PC-3 (cell line): Measurements from ENCODE around the gene MAST4. TPM values are rescaled to one million over a fixed set of nuclear protein-coding genes. Genes with fewer than 3 reads are reported as not detected.
A peak's percentile ranks its signal among the peaks of the same experiment; 100 is the strongest.

Experiments used
- ATAC-seq: fragments of 200-7000 bp; cut with Tn5 transposase; 2 replicates; pipeline ENCODE4 v1.9.1; 2020; ENCODE audit warnings: mild to moderate bottlenecking, moderate library complexity
- BruUV-seq: library from RNA; stranded (reverse); fragments of 400-500 nt; replicated peaks from 2 replicates; lab custom pipeline; 2021; lab: Mats Ljungman, UMichigan
- CTCF ChIA-PET: fragments of 300-600 bp; sonication (Branson Sonifier 250); formaldehyde crosslinking; loops from one replicate; lab custom pipeline; 2022; ENCODE audit warnings: antibody characterized with exemption; lab: Charles Lee
- POLR2A ChIA-PET: fragments of 300-600 bp; sonication (Branson Sonifier 250); formaldehyde crosslinking; loops from one replicate; lab custom pipeline; 2022; ENCODE audit warnings: antibody characterized with exemption; ENCODE audit not compliant: unreplicated experiment; lab: Charles Lee
- DNase-seq: peaks from one replicate; pipeline ENCODE4 v3.0.0-alpha.2; 2015
- H2AFZ ChIP-seq: fragments of 300-600 bp; sonication (generic); 2 replicates; pipeline ENCODE4 v1.6.0; 2016; ENCODE audit warnings: antibody characterized with exemption, low read length
- H3F3A ChIP-seq: fragments of 300-600 bp; sonication (generic); one replicate; pipeline ENCODE4 v1.6.0; 2017; ENCODE audit warnings: antibody characterized with exemption, low read length, control low read depth, mild to moderate bottlenecking; ENCODE audit not compliant: unreplicated experiment
- H3K27ac ChIP-seq: fragments of 300-600 bp; sonication (generic); 2 replicates; pipeline ENCODE4 v1.5.1; 2016; ENCODE audit warnings: mild to moderate bottlenecking, low read length
- H3K27me3 ChIP-seq: fragments of 300-600 bp; sonication (generic); 2 replicates; pipeline ENCODE4 v1.6.1; 2016; ENCODE audit warnings: low read length, mixed read lengths
- H3K36me3 ChIP-seq: fragments of 300-600 bp; sonication (generic); 2 replicates; pipeline ENCODE4 v1.6.1; 2016; ENCODE audit warnings: low read depth, mixed run types, low read length, mixed read lengths
- H3K4me1 ChIP-seq: fragments of 300-600 bp; sonication (generic); 2 replicates; pipeline ENCODE4 v1.5.1; 2016; ENCODE audit warnings: low read length; ENCODE audit not compliant: insufficient read depth
- H3K4me2 ChIP-seq: fragments of 300-600 bp; sonication (generic); 2 replicates; pipeline ENCODE4 v1.6.0; 2016; ENCODE audit warnings: low read length
- H3K4me3 ChIP-seq: fragments of 300-600 bp; sonication (generic); 2 replicates; pipeline ENCODE4 v1.5.1; 2016; ENCODE audit warnings: mild to moderate bottlenecking, low read length, mixed read lengths
- H3K79me2 ChIP-seq: fragments of 300-600 bp; sonication (generic); 2 replicates; pipeline ENCODE4 v1.6.1; 2017; ENCODE audit warnings: low read length, mixed read lengths
- H3K9ac ChIP-seq: fragments of 300-600 bp; sonication (generic); 2 replicates; pipeline ENCODE4 v1.6.0; 2016; ENCODE audit warnings: mild to moderate bottlenecking, low read length
- H3K9me2 ChIP-seq: fragments of 300-600 bp; sonication (generic); replicated peaks from 2 replicates; pipeline ENCODE4 v1.6.1; 2016; ENCODE audit warnings: mixed run types, low read length, mixed read lengths
- H3K9me3 ChIP-seq: fragments of 300-600 bp; sonication (generic); 2 replicates; pipeline ENCODE4 v1.6.1; 2016; ENCODE audit warnings: low read length, mixed read lengths
- H4K20me1 ChIP-seq: fragments of 300-600 bp; sonication (generic); 2 replicates; pipeline ENCODE4 v1.6.1; 2016; ENCODE audit warnings: low read length, mixed read lengths
- EZH2 ChIP-seq: fragments of 300-600 bp; sonication (generic); IDR thresholded peaks from one replicate; pipeline ENCODE4 v1.6.1; 2017; ENCODE audit warnings: antibody characterized with exemption, mild to moderate bottlenecking, low read length; ENCODE audit not compliant: unreplicated experiment
- EZH2phosphoT487 ChIP-seq: fragments of 300-600 bp; sonication (generic); IDR thresholded peaks from 2 replicates; pipeline ENCODE4 v1.6.1; 2018; ENCODE audit warnings: mild to moderate bottlenecking, antibody characterized with exemption, low read length, borderline replicate concordance
- intact Hi-C: fragments of 100-400 bp; cut with micrococcal nuclease; formaldehyde crosslinking; loops from 2 replicates; pipeline ENCODE4 v1.9.0; 2023
- total RNA-seq: library from RNA; depleted of rRNA; stranded (reverse); fragments of >200 nt; gene quantifications from 2 replicates; pipeline ENCODE4 v1.2.3, GENCODE V29; 2014
- TF ChIP-seq, protein P1 (sequence below): fragments of 300-600 bp; sonication (generic); conservative IDR thresholded peaks from 2 replicates; pipeline ENCODE4 v1.5.1; 2017; ENCODE audit warnings: antibody characterized with exemption, low read depth, mild to moderate bottlenecking, low read length

The MAST4 gene
- total RNA-seq, 1 experiment from 2014 or later = 7.9 TPM

DNA sequence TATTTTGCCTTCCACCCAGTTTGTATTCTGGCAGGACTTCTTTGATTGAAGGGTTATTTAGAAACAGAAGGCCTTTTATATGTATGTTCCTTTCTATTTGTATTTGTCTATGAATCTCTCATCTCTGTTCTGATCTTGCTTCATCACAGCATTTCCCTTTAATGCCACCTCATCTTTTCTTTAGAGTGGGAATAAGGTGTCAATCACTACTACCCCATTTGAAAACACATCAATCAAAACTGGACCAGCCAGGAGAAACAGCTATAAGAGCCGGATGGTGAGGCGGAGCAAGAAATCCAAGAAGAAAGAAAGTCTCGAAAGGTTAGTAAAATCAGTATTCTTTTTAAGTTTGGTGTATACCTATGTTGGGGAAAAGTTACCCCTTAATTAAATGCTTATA, 564.1 kb downstream of the MAST4 start:
- TF ChIP-seq EZH2phosphoT487 = no peak
- TF ChIP-seq, protein P1, sequence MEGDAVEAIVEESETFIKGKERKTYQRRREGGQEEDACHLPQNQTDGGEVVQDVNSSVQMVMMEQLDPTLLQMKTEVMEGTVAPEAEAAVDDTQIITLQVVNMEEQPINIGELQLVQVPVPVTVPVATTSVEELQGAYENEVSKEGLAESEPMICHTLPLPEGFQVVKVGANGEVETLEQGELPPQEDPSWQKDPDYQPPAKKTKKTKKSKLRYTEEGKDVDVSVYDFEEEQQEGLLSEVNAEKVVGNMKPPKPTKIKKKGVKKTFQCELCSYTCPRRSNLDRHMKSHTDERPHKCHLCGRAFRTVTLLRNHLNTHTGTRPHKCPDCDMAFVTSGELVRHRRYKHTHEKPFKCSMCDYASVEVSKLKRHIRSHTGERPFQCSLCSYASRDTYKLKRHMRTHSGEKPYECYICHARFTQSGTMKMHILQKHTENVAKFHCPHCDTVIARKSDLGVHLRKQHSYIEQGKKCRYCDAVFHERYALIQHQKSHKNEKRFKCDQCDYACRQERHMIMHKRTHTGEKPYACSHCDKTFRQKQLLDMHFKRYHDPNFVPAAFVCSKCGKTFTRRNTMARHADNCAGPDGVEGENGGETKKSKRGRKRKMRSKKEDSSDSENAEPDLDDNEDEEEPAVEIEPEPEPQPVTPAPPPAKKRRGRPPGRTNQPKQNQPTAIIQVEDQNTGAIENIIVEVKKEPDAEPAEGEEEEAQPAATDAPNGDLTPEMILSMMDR = no peak
- no peak for TF ChIP-seq EZH2
- DNase-seq = peak; percentile 27
- no peak; the same call in 1 of the 2 replicates for ATAC-seq
- POLR2A ChIA-PET = no interaction called here
- H3F3A ChIP-seq = peaks cover 7% of the 10 kb centered on the region
- peak overlapping the region; percentile 64 for H3K9ac ChIP-seq
- H3K36me3 ChIP-seq = peaks cover 12% of the 10 kb centered on the region
- H3K79me2 ChIP-seq = no peaks in the 10 kb centered on the region
- H2AFZ ChIP-seq = no peak overlapping the region
- no peaks in the 10 kb centered on the region for H3K9me3 ChIP-seq
- no TSS peak for BruUV-seq
- intact Hi-C loops = no loop called here
- H3K4me1 ChIP-seq = peaks cover 37% of the 10 kb centered on the region
- H3K27me3 ChIP-seq = no peaks in the 10 kb centered on the region
- H4K20me1 ChIP-seq = no peaks in the 10 kb centered on the region
- H3K4me2 ChIP-seq = peak overlapping the region; percentile 78
- CTCF ChIA-PET = interaction anchor here (0.7 kb wide), 1 partner anchor 47 kb away, joined by 3 read pairs; no protein-coding TSS in a partner anchor
- H3K4me3 ChIP-seq = peak overlapping the region; percentile 28; the same call in 1 of the 2 replicates
- H3K9me2 ChIP-seq = no peaks in the 10 kb centered on the region
- peak overlapping the region; percentile 92 for H3K27ac ChIP-seq

DNA sequence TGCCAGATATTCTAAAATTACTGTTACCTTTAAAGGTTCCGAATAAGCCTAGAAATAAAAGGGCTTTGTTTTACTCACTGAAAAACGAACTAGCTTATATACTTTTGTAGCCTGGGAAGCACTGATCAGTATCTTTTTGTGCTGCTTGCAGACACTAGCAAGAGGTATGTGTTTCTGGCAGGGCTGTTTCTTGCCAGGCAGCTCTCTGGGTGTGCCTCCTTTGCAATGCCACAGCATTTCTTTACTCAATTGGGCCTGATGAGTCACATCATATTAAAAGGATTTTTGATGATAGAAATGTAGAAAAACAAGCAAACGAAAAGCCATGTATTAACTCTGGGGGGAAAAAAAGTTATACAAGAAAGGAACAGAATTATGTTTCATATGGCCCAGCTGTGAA, 564.8 kb downstream of the MAST4 start:
- Histone ChIP-seq H4K20me1 (no peaks in the 10 kb centered on the region), H3K4me3 (peak overlapping the region; percentile 48; the same call in 1 of the 2 replicates), H3K9me2 (no peaks in the 10 kb centered on the region), H3F3A (peaks cover 7% of the 10 kb centered on the region), H3K4me2 (peak overlapping the region; percentile 78), H3K36me3 (peaks cover 12% of the 10 kb centered on the region; the same call in 1 of the 2 replicates), H3K27ac (peak overlapping the region; percentile 92), H2AFZ (no peak overlapping the region), H3K9ac (peak overlapping the region; percentile 64), H3K79me2 (no peaks in the 10 kb centered on the region), H3K9me3 (no peaks in the 10 kb centered on the region), H3K27me3 (no peaks in the 10 kb centered on the region), H3K4me1 (peaks cover 42% of the 10 kb centered on the region)
- ChIA-PET CTCF (interaction anchor here (0.7 to 1.7 kb wide), 2 partner anchors 46 to 48 kb away, joined by 3 to 7 read pairs; no protein-coding TSS in a partner anchor), POLR2A (no interaction called here)
- TF ChIP-seq EZH2phosphoT487 (no peak), EZH2 (no peak)
- TF ChIP-seq, protein P1 = no peak
- ATAC-seq (peak; percentile 95), DNase-seq (peak; percentile 87)
- no TSS peak for BruUV-seq
- intact Hi-C loops = loop anchor here (1.0 kb wide), 1 partner anchor 46 kb away; no protein-coding TSS in a partner anchor

DNA sequence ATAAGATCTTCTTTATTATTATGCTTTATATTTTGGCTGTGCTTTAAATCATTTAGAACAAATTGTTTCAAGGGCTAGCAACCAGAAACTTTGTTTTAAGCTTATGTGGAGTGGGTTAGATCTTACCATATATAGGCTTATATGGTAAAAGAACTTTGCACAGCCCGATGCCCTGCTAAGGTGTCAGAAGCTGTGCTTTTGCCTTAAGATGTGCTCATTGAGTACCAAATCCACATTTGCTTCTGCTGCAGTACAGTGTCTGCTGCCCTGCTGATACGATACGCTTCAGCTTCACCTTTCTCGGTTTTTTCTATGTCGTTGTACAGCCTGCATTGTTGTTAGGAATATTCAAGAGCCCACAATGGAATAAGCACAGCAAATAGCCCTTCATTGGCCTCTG, 565.6 kb downstream of the MAST4 start:
- intact Hi-C loops = loop anchor here (1.0 kb wide), 1 partner anchor 46 kb away; no protein-coding TSS in a partner anchor
- Histone ChIP-seq H3K27me3 (no peaks in the 10 kb centered on the region), H3K4me2 (peak overlapping the region; percentile 78), H4K20me1 (no peaks in the 10 kb centered on the region), H2AFZ (no peak overlapping the region), H3K9ac (peak overlapping the region; percentile 44; the same call in 1 of the 2 replicates), H3K36me3 (peaks cover 12% of the 10 kb centered on the region; the same call in 1 of the 2 replicates), H3K9me3 (no peaks in the 10 kb centered on the region), H3K9me2 (no peaks in the 10 kb centered on the region), H3K79me2 (no peaks in the 10 kb centered on the region), H3K4me3 (0 out of 2 replicates have a peak overlapping the region, but pooled peaks have one; percentile 48), H3K27ac (peak overlapping the region; percentile 92), H3F3A (peaks cover 7% of the 10 kb centered on the region), H3K4me1 (peaks cover 48% of the 10 kb centered on the region)
- DNase-seq (no peak), ATAC-seq (no peak)
- TF ChIP-seq EZH2phosphoT487 = no peak
- no peak for TF ChIP-seq EZH2
- TF ChIP-seq, protein P1 = no peak
- ChIA-PET CTCF (interaction anchor here (1.7 kb wide), 1 partner anchor 47 kb away, joined by 7 read pairs; no protein-coding TSS in a partner anchor), POLR2A (no interaction called here)
- BruUV-seq = no TSS peak
